ENCODE results near the gene CD46.

Gene CD46

DNA sequence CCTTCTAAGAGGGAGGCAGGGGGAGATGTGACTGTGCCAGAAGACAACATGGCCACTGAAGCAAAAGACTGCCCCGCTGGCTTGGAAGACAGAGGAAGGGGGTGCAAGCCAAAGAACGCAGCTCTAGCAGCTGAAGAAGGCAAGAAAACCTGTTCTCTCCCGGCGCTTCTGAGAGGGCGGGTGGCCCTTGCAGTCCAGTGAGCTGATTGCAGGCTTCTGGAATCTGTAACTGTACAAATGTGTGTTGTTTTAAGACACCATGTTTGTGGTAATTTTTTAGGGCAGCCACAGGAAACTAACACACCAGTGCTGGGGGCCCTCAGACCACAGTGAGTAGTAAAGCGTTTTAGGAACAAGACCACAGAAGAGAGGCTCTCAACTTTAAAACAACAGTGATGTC, 47.0 kb downstream of the CD46 start:
- DNase-seq (ENCODE audit: low read depth), result no peak

DNA sequence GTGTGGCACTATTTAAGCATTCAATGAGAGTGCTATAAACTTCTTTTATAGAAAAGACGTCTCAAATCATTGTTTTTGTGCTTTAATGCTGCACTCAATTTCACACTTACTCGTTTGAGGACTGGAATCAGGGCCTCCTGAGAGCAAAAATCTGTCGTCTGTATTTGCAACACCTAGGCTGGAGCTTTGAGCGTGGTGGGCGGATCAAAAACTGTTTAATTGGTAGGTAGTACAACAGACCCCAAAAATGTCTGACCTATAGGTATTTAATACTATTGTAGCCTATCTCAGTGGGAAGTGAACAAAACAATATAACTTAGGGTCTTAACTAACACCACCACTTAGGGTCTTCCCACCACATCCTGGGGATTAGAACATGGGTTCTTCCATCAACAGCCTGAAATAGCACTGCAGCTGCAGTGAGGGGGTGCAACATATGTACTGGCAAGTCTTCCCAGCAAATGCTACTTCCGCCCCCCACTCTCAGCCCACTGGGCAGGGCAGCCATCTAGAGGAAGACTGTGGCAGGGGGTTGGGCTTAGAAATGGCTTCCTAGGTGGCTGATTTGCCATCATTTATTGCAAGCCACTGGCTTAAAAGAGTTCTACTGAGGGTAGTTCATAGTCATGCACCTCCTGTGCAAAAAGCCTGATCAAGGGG, 48.3 kb downstream of the CD46 start:
- no peak for DNase-seq (ENCODE audit: low read depth)

- no peak for DNase-seq (ENCODE audit: low read depth)
These were observed 50.0 kb downstream of the CD46 start for GRCh38 chr1:207801819-207802218.

GRCh38 chr1:207803678-207804077, 51.8 kb downstream of the CD46 start:
- DNase-seq (ENCODE audit: low read depth), result no peak

DNA sequence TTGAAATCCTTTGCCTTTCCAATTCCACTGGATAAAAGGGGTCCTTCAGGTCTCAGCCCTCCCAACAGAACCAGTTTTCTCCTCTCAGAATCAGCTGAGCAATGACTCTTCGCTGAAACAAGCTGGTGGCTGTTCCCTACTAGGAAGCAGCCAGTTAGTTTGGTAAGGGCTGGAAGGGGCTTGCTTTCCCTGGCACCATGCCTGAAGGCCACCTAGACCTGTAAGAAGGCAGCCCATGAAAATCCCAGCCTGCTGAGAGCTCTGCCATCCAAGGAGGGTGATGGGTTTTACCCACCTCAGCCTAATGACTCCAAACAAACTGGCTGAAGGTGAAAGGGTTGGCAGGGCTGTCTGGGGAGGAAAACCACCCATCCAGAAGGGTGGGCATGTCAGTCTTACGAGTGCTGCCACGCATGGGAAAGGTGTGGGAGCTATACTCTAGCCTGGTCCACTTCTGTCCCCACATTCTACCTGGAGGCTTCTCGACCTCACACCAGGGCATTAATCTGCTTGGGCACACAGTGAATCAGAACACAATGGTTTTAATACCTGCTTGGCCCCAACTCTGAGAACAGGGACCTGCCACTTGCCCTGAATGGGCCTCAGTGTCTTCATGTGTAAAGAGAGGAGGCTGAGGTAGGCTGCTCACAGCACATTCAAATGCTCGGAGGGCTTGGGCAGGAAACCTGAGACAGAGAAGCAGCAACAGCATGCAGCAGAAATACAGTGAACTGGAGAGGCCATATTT, 53.0 kb downstream of the CD46 start:
- no peak for DNase-seq (ENCODE audit: low read depth)

DNA sequence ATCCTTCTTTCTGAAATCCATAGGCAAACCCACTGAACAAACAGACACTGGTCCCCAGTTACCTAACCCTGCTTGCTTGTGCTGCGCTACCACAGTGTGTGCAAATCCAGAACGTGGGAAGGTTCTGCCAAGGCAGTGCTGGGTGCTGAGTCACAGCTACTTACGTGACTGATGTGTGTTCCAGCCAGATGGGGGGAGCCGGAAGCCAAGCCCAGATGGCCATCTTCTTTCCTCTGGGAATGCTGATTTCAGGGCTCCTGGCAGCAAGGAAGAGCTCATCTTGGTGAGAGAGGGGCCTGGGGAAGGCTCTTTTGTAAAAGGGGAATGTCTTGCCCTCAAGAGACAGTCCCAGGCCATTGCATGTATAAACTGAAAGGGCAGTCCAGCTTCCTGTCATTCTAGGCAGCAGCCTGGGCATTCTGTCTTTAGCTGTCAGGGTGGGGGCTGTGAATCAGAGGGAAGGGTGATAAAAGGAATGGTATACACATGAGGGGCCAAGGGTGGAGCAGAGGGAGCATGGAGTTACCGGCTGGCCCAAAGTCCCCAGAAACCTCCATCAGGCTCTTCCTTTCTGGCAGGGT, 54.1 kb downstream of the CD46 start:
- peak; percentile 85 for DNase-seq (ENCODE audit: low read depth)

DNA sequence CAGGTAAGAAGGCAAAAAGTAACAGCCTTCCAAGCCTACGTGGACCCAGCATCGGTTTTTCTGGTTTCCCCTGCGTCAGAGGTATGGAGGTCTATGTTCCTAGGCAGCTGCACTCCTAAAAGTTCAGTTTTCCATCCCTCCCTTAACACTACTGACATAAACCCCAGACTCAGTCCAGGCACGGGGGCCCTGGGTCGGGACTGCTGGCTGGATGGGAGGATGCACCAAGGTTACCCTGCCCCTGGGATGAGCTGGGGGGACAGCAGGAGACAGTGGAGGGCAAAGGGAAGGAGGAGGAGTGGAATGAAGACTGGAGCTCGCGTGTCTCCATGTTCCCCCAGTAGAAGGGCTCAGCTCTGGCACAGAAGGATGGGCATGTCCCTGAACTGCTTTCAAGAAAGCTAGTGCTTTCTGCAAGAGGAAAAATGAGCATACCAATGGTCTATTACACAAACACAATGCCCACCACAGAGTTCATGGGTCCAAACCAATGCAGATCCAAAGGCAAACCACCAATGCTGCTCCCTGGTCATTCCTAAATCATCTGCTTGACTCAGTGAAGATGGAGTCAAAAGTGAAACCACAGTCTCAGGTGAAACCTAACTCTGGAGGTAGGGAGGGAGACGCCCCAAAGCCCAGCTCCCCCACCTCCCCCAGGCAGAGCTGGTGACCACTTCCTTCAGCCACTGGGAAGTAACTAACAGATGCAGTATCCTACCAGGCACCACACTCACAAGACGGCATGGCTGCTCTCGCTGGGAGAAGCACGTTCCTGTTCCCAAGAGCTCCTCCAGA, 54.9 kb downstream of the CD46 start:
- DNase-seq (ENCODE audit: low read depth), result no peak

GRCh38 chr1:207807326-207807689, 55.5 kb downstream of the CD46 start:
- DNase-seq (ENCODE audit: low read depth), result no peak

GRCh38 chr1:207807690-207808321, 56.0 kb downstream of the CD46 start:
- no peak for DNase-seq (ENCODE audit: low read depth)

DNA sequence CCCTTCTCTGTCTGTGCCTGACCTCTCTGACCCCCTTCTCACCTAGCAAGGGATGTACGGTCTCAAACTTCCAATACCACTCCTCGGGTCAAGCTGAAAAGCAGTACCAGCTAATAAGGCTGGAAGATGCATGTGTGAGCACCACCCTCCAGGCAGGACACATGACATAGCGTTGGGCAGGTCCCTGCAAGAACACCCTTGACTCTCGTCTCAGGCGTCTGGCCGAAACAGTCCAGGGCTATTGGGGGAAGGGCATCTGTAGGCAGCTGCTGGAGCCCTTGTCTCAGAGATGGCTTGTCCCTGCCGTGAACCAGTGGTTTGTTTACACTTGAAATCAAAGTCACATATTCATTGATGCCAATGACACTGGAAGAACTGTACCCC, 56.5 kb downstream of the CD46 start:
- DNase-seq (ENCODE audit: low read depth), result no peak

GRCh38 chr1:207808911-207809555, 57.2 kb downstream of the CD46 start:
- DNase-seq (ENCODE audit: low read depth), result no peak

GRCh38 chr1:207810173-207810572, 58.3 kb downstream of the CD46 start:
- no peak for DNase-seq (ENCODE audit: low read depth)

- DNase-seq (ENCODE audit: low read depth), result no peak
These were observed 58.9 kb downstream of the CD46 start for GRCh38 chr1:207810606-207811295.

DNA sequence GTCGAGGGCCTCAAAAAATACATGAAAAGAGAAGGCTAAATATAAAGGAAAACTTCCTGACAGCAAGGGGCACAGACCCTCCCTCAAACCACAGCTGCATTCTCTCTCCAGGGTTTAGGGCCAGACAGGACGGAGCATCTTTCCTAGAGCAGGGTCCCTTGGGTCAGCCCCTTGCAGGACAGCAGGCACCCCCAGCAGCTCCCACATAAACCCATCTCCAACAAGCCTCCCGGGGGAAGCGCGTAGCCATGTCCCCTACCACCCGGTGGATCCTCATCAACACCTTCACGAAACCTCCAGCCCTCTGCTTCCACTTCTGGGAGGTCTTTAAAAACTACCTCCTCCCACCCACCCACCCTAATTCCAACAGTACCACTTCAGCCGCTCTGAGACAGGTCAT, 59.5 kb downstream of the CD46 start:
- no peak for DNase-seq (ENCODE audit: low read depth)

DNA sequence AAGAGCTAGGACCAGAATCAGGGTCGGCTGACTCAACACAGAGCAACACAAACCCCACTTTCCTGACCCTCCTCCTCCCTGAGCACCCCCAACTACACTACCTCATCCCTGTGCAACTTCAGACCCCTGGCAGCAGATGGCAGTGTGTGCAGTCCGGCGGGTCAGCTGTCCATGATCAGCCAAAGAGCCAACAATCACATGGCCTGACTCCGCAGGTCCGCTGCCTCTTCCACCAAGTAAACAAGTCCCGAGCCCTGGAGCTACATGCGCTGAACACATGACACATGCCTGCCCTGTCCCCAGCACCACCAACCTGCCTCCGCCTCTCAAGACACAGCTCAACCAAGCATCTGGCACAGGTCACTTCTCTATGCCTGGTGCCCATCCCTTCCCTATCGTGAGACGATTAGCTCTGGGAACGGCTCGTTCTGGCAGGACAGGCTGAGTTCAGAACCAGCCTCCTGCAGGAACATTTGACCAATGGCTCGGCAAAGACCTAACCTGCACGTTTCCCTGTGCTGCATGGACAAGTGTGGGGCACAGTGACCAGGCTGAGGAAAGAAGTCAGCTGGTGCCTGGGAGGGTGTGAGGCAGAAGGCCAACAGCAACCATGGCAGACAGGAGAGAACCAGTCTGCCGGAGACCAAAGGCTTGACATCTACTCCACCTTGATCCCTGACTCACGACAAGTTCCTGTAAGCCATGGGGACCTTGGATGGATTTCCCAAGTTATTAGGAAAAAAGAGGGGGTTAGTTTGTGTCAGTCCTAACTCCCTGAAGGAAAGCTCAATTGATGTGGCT, 60.3 kb downstream of the CD46 start:
- DNase-seq (ENCODE audit: low read depth), result no peak

DNA sequence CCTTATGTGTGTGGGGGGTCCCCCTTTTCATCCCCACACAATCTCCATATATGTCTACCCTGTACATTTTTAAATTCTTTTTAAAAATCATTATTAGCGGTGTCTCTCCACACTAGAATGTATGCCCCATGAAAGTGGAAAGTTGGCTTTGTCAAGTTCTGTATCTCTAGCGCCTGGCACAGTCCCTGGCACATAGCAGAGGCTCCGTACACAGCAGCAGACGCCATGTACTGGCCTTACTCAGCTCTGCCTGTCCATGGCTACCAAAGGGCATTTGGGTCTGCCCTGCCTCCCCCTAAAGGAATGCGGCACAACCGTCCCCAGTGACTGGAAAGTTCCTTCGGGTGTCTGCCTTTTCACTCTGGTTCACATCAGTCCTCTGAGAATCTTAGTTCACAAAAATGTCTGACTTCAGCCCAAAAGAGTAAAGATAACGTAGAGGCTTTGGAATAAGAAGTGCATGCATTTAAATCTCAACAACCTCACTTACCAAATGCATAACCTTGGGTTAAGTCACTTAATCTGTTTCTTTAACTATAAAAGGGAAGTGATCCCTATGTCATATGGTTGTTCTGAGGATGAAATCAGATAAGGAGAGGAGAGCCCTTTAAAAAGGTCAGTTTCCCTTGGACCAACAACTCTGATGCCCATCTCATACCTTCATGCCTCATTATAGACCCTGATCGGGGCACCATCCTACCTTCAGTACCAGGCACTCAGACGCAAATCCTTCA, 61.1 kb downstream of the CD46 start:
- DNase-seq (ENCODE audit: low read depth), result no peak

DNA sequence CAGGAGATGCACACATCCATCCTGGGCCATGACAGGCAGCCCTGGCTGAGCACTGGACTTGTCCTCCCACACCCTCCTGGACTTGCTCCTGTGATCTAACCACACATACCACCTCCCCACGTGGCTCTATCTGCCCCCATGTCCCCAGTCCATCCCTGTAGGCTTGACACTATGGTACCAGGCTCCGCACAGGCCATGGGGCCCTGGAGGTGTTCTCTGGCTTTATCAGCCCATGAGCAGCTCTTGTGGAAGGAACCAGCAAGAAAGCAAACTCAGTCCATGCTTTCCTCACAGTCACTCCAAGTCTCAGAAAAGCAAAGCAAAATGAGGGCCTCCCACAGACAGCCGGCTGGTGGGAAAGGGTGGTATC, 61.6 kb downstream of the CD46 start:
- DNase-seq (ENCODE audit: low read depth), result no peak

GRCh38 chr1:207813946-207814345, 62.1 kb downstream of the CD46 start:
- DNase-seq (ENCODE audit: low read depth), result no peak

- no peak for DNase-seq (ENCODE audit: low read depth)
These were observed 62.6 kb downstream of the CD46 start for GRCh38 chr1:207814469-207814868.

- DNase-seq (ENCODE audit: low read depth), result no peak
These were observed 63.6 kb downstream of the CD46 start for GRCh38 chr1:207815466-207815865.
